ENCODE measurements around the gene ATP11A.
A peak's percentile ranks its signal among the peaks of the same experiment; 100 is the strongest.
"Not testable (repeated sequence)": the region's sequence is repeated elsewhere in the genome, so short reads cannot be mapped to it uniquely, and the experiment has no call there.

Gene ATP11A

DNA sequence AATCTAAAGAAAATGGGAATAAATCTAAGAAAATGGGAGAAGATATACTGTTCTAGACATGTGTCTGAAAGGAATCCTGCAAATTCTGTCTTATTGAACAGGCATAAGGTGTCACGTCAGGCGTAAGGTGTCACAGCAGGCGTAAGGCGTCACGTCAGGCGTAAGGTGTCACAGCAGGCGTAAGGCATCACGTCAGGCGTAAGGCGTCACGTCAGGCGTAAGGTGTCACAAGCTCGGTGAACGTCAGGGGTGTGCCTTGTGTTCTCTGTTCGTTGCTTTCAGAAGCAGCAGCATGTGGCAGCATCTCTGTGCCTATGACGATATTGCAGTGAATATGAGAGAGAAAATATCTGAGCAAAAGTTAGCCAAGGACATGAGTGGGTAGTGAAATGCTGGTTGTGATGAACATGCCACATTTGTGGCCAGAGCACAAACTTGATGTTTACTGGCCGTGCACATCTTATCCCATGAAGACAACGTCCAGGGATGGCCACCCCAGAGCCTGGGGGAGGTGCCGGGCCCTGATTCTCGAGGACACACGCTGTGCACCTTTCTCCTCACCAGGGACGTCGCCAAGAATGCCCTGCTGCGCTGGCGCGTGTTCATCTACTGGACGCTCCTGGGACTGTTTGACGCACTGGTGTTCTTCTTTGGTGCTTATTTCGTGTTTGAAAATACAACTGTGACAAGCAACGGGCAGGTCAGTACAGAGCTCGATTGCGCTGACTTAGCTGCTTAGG is 172.2 kb downstream of the ATP11A start:
- no peak for DNase-seq

DNA sequence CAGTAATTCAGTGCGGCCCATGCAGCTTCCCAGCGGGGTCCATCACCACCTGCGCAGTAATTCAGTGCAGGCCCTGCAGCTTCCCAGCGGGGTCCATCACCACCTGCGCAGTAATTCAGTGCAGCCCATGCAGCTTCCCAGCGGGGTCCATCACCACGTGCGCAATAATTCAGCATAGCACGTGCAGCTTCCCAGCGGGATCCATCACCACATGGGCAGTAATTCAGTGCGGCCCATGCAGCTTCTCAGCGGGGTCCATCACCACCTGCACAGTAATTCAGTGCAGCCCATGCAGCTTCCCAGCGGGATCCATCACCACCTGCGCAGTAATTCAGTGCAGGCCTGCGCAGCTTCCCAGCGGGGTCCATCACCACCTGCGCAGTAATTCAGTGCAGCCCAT is 173.5 kb downstream of the ATP11A start:
- not testable (repeated sequence) for DNase-seq

DNA sequence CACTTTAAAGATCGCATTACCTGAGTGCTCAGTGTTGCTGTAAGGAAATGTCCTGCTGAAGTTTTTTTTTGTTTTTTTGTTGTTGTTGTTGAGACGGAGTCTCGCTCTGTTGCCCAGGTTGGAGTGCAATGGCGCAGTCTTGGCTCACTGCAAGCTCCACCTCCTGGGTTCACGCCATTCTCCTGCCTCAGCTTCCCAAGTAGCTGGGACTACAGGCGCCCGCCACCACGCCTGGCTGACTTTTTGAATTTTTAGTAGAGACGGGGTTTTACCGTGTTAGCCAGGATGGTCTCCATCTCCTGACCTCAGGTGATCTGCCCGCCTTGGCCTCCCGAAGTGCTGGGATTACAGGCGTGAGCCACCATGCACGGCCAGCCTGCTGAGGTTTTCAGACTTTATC is 175.6 kb downstream of the ATP11A start:
- DNase-seq = not testable (repeated sequence)

GRCh38 chr13:112867301-112867711 is 177.5 kb downstream of the ATP11A start:
- no peak for DNase-seq

- no peak for DNase-seq
These were observed 178.5 kb downstream of the ATP11A start for GRCh38 chr13:112868308-112868707.

DNA sequence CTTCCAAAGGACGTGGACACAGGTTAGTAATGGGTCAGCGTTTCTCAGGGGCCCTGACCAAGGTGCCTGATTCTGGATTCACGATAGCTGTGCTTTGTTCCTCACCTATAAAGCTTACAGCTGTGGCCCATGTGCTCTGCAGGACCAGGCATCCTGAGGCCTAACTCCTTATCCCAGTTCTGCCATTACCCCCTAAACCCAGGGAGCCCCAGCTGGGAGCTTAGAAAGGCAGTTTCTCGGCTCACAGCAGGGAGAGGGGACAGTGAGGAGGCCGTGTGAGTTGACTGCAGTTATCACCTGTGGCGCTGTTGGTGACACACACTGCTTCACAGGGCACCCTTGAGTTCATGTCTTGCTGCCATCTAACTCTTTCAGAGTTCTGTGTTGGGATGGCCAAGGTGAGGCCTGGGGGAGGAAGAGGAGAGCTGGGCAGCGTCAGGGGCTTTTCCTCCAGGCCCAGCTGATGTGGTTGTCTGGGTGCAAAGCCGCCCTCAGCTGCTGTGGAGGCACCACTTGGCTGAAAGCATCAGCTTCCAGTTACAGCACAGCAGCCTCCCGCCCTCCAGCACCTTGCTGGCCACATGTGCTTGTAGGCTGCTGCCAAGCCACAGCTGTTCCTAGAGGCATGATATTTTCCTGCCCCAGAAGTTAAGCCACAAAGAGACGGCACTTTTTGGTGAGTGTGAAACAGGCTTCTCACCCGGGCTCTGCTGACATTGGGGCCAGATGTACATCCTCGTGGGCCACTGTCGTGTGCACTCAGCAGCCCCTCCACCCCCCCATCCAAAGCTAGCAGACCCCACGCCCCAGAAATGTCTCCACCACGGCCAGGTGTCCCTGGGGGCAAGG is 179.6 kb downstream of the ATP11A start:
- DNase-seq = no peak

DNA sequence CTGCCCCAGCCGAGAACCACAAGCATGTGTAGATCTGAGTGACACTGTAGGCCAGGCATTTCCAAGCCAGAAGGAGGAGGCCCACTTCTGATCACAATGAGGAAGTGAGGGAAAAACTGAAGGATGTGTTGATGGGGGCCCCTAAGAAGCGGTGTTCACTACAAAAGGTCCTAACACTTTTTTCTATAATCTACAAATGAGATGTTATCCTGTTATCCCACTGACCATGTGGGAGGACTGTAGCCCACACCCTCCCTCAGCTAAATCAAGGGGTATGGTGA is 180.2 kb downstream of the ATP11A start:
- no peak for DNase-seq

DNA sequence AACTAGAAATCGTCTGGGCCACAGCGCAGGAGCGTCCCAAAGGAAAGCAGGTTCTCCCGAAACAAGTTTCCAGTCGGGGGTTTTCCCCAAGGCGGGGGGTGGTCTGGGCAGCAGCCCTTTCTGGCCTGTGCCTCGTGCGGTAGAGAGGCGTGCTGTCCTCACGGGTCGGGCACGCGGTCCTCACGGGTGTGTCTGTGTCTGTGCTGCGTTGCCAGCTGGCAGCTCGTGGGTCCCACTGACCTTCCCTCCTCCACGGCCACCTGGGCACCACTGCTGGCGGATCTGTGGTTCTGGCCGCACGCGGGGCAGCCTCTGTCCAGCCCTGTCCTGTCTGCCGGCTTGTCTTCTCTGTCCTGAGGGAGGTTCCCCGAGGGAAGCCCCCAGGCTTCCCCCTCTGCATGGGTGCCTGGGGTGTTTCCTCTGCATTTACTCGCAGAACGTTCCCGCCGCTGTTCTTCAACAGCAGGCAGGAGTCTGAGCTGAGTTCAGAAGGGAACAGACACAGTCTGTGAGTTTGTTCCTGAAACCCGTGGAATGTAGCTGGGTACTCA is 181.0 kb downstream of the ATP11A start:
- no peak for DNase-seq

GRCh38 chr13:112871742-112872141 is 181.9 kb downstream of the ATP11A start:
- no peak for DNase-seq

GRCh38 chr13:112872657-112873631 is 183.1 kb downstream of the ATP11A start:
- not testable (repeated sequence) for DNase-seq

DNA sequence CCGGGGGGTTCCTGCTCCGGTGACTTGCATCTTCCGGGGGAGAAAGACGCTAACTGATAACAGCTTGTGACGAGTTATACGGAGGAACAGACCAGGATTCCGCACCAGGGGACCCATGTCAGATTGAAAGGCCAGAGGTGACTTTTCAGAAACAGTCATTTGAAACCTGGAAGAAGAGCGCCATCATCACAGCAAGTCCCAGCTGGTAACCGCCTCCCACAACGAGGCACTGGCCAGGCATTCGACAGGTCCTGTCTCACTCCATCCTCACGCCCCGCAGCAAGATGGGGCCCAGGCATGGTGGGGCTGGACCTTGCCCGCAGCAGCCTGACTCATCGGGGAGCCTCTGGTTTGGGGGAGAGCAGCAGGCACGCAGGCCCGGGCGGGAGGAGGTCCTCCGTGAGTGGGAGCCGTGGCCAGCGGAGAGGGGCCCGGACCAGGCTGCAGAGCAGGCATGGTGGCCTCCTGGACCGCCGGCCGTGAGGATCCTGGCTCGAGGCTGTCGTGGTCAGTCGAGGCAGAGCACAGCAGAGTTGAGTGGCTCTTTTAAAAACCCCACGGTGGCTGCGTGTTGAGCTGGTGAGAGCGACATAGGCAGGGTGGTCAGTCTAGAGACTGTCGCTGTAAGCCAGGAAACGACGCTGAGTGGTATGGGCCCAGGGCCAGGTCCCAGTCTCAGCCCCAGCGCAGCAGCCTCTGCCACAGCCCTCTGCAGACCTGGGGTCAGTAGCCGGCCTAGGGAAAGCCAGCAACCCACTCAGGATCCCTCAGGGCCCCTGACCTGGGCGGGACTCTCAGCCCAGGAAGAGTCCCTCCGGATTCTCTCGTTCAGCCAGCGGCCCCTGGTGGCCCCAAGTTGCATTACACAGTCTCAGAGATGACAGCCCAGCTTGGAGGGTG is 184.3 kb downstream of the ATP11A start:
- DNase-seq = peak; percentile 79

DNA sequence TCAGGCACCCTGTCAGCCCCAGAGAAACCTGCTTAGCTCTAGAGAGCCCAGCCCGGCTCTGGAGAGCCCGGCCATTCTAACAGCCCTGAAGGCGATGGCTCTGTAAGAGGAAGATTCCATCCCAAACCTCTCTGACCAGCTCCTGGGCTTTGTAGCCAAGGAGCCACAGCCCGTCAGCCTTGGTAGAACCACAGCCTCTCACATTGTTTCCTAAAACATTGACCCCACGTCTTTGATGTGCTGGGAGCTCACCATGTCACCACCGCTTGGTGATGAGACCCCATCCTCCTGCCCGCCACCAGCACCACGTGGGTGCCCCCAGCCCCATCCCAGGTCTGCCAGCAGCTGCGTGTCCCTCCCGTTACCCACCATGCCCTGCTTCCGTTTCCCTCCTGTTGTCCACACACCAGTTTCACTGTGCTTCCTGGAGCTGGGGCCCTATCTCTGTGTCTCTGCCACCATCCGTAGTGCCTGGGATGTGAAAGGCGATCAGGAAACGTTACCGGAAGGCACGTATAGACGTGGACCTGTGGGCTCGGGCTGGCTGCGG is 185.0 kb downstream of the ATP11A start:
- no peak for DNase-seq

GRCh38 chr13:112875627-112876026 is 185.8 kb downstream of the ATP11A start:
- DNase-seq = no peak

DNA sequence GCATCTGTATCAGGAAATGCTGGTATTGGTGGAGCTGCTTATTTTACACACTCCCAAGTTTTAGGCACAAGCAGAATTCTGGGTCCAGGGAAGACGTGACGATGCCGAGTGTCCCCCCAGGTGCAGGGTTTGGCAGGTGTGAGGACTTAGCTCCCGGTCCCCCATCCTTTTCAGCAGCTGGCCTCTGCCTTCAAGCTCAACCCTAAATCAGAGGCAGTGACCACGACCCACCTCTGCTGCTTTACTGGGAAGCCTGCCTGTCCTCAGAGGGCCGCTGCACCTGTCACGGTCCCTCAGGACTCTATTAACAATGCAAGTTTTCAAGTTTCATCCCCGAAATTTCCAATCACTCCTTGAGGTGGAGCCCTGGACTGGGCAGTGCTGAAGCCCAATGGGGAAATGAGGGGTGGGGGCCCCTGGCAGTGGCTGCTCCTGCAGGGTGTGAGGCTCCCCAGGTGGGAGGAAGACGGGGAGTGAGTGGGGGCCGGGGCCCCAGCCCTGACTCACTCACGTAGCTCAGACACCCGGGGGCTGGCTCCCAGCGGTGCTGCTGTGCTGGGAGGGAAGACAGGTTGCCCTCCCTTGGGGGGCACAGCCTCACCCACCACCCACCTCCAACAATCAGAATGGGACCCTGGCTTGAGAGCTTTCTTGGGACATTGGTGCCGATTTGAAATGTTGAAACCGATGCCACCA is 186.6 kb downstream of the ATP11A start:
- no peak for DNase-seq

- DNase-seq = no peak
These were observed 187.2 kb downstream of the ATP11A start for GRCh38 chr13:112877066-112877465.

- no peak for DNase-seq
These were observed 187.7 kb downstream of the ATP11A start for GRCh38 chr13:112877539-112877938.

DNA sequence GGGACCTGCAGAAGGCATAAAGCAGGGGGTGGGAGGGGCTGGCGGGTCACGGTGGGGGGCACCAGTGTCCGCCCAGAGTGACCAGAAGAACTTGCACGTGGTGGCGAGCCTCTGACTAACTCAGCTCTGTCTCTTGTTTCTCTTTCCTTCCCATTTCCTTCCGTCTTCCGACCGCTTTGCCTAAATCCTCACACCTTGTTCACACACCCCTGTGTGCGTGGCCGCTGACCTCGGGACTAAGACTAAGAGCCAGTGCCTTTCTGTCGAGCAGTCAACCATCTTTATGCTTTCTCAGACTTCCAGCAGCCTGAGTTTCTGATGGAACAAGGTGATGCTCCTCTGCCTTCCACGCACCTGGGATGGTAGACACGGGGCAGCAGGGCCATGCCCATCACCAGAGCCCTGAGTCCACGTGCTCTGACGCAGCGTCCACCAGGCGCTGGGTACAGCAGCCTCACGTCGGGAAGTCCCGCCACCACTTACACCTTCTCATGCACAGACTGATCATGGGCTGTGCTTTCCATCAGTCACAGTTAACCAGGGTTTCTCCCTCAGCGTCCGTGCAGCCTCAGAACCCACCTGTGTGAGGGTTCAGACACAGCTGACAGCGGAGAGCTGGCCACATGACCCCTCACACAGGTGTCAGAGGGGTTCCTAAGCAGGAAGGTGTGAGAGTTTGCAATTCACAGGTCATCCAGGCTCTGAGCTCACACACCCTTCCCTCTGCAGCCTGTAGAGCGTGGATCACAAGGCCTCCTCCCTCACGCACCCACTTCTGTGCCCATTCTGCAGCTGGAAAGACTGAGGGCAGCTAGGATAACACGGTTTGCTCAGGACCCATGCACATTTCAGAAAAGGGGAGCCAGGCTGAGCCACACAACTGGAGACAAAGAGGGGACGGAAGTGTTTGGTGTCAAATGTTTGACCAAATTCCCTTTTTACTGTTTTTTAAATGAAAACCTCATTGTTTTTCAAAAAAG is 188.4 kb downstream of the ATP11A start:
- DNase-seq = no peak

GRCh38 chr13:112879283-112879833 is 189.5 kb downstream of the ATP11A start:
- DNase-seq = no peak

DNA sequence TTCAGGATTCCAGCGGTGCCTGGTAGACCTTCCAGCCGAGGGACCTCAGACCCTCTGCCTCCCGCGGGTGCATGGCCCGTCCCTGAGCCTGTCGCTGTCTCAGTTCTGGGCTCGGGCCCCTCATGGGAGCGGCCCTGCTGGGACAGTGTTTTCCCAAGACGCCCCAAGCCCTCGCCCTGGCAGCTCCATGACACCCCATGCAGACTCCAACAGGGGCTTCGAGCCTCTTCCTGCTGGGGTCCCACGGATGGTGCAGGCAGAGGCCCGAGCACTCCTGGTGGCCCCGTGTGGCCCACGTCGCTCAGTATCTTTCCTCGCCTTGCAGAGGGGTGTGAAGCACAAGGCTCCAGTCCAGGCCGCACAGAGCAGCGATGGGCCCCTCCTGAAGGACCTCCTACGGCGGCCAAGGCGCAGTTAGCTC is 190.4 kb downstream of the ATP11A start:
- DNase-seq = no peak
